ENCODE results near the gene BICRA.
"Not testable (repeated sequence)": the region's sequence is repeated elsewhere in the genome, so short reads cannot be mapped to it uniquely, and the experiment has no call there.

Gene BICRA

GRCh38 chr19:47631681-47632446, 22.9 kb downstream of the BICRA start:
- H3K4me3 ChIP-seq (ENCODE audit: low read depth, low read length), result no peak overlapping the region
- TF ChIP-seq, protein P1, sequence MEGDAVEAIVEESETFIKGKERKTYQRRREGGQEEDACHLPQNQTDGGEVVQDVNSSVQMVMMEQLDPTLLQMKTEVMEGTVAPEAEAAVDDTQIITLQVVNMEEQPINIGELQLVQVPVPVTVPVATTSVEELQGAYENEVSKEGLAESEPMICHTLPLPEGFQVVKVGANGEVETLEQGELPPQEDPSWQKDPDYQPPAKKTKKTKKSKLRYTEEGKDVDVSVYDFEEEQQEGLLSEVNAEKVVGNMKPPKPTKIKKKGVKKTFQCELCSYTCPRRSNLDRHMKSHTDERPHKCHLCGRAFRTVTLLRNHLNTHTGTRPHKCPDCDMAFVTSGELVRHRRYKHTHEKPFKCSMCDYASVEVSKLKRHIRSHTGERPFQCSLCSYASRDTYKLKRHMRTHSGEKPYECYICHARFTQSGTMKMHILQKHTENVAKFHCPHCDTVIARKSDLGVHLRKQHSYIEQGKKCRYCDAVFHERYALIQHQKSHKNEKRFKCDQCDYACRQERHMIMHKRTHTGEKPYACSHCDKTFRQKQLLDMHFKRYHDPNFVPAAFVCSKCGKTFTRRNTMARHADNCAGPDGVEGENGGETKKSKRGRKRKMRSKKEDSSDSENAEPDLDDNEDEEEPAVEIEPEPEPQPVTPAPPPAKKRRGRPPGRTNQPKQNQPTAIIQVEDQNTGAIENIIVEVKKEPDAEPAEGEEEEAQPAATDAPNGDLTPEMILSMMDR (IDR thresholded peaks at IDR 0.05; ENCODE audit: control insufficient read depth, extremely low read depth, insufficient read depth), result no peak
- DNase-seq (ENCODE audit: low read depth), result no peak

- no peak overlapping the region for H3K4me3 ChIP-seq (ENCODE audit: low read depth, low read length)
- TF ChIP-seq, protein P1 (IDR thresholded peaks at IDR 0.05; ENCODE audit: control insufficient read depth, extremely low read depth, insufficient read depth), result no peak
- no peak for DNase-seq (ENCODE audit: low read depth)
These were observed 24.6 kb downstream of the BICRA start for GRCh38 chr19:47633517-47633916.

GRCh38 chr19:47633996-47634395, 25.1 kb downstream of the BICRA start:
- DNase-seq (ENCODE audit: low read depth), result no peak
- TF ChIP-seq, protein P1 (IDR thresholded peaks at IDR 0.05; ENCODE audit: control insufficient read depth, extremely low read depth, insufficient read depth), result no peak
- H3K4me3 ChIP-seq (ENCODE audit: low read depth, low read length), result no peak overlapping the region

DNA sequence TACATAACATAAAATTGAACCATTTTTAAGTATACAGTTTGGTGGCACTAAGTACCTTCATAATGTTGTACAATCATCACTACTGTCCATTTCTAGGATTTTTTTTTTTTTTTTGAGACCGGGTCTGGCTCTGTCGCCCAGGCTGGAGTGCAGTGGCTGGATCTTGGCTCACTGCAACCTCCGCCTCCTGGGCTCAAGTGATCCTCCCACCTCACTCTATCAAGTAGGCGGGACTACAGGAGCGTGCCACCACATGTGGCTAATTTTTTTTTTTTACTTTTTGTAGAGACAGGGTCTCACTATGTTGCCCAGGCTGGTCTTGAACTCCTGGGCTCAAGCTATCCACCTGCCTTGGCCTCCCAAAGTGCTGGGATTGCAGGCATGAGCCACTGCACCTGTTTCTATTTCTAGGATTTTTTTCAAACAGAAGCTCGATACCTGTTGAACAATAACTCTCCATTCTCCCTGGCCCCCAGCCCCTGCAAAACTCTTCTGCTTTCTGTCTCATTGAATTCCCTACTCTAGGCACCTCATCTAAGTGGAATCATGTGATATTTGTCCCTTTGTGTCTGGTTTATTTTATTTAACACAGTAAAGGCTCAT, 26.3 kb downstream of the BICRA start:
- not testable (repeated sequence) for DNase-seq (ENCODE audit: low read depth)

DNA sequence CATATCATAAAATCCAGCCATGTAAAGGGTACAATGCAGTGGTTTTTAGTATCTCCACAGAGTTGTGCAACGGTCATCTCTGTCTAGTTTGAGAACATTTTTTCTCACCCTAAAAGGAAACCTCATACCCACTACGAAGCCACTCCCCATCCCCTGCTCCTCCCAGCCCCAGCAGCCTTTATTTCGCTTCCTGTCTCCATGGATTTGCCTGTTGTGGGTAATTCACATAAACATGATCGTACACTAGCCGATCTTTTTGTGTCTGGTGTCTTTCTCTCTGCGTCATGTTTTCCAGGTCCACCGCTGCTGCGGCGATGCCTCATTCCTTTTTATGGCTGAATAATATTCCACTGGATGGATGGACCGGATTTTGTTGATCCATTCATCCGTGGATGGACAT, 28.6 kb downstream of the BICRA start:
- no peak for DNase-seq (ENCODE audit: low read depth)
- TF ChIP-seq, protein P1 (IDR thresholded peaks at IDR 0.05; ENCODE audit: control insufficient read depth, extremely low read depth, insufficient read depth), result no peak
- no peak overlapping the region for H3K4me3 ChIP-seq (ENCODE audit: low read depth, low read length)

More for the DNA sequence above, 26.3 kb downstream of the BICRA start:
- H3K4me3 ChIP-seq (ENCODE audit: low read depth, low read length), result not testable (repeated sequence)

DNA sequence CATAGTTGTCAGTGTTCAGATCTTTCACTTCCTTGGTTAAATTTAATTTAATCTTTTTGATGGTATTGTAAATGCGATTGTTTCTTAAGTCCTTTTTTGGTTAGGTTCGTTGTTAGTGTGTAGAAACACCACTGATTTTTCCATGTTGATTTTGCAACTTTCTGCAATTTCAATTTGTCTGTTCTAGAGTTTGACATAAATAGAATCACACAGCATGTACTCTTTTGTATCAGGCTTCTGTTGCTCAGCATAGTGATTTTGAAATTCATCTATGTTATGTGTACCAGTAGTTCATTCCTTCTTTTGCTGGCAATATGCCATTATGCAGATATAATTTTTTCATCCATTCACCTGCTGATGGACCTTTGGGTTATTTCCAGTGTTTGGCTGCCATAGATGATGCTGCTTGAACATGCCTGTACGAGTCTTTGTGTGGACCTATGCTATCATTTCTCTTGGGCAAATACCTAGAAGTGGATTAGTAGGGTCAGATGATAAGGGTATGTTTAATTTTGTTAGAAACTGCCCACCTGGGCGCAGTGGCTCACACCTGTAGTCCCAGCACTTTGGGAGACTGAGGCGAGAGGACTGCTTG, 33.1 kb downstream of the BICRA start:
- no peak overlapping the region for H3K4me3 ChIP-seq (ENCODE audit: low read depth, low read length)
- no peak for DNase-seq (ENCODE audit: low read depth)
- TF ChIP-seq, protein P1 (IDR thresholded peaks at IDR 0.05; ENCODE audit: control insufficient read depth, extremely low read depth, insufficient read depth), result no peak

DNA sequence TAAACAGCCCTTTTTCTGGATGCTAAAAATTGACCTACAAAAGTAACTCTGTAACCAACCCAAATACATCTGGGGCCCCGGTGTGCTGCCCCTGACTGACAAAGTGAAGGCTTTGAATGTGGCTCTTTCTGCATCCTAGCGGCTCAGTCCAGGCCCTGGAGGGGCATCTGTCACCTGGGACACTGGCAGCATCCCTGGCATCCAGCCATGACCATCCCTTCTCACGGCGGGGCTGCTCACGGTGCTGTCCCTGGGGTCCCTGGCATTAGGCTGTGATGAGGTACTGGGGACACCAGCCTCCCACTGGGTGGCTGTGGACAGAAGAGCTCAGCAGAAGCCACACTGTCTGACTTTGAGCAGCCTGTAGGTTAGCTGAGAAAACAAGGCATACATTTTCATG, 34.3 kb downstream of the BICRA start:
- H3K4me3 ChIP-seq (ENCODE audit: low read depth, low read length), result no peak overlapping the region
- DNase-seq (ENCODE audit: low read depth), result no peak
- TF ChIP-seq, protein P1 (IDR thresholded peaks at IDR 0.05; ENCODE audit: control insufficient read depth, extremely low read depth, insufficient read depth), result no peak

All from LNCaP clone FGC (cell line).